ENCODE results near the gene POLR2H. TPM values are rescaled to one million over a fixed set of nuclear protein-coding genes. Genes with fewer than 3 reads are reported as not detected.

POLR2H gene
- total RNA-seq, 1 experiment from 2014 or later, result 156 TPM

- in situ Hi-C loops (cut with HindIII; ENCODE audit: low pct_unique_long_range_greater_than_20kb, low sequenced_read_pairs), result no loop called here
- no peak overlapping the region for H3K4me3 ChIP-seq (ENCODE audit: low read depth in 2 of 2, low read length in 2 of 2)
- H3K36me3 ChIP-seq (ENCODE audit: control insufficient read depth, insufficient read depth, low read length), result no peaks in the 10 kb centered on the region; the same call in 1 of the 2 replicates
- no peaks in the 10 kb centered on the region for H3K4me1 ChIP-seq (ENCODE audit: control insufficient read depth, insufficient read depth, low read length)
- ChIA-PET POLR2A (no interaction called here), CTCF (interaction anchor here (1.4 kb wide), 1 partner anchor 10 kb away, joined by 3 read pairs; the partner anchor contains the start of genes CLCN2 and POLR2H)
- H3K9me3 ChIP-seq (ENCODE audit: control insufficient read depth, insufficient read depth, low read depth, low read length), result no peaks in the 10 kb centered on the region
- no peak for TF ChIP-seq SIN3A (IDR thresholded peaks at IDR 0.05; ENCODE audit: borderline replicate concordance, insufficient read depth, low read depth, low read length)
- no peak for TF ChIP-seq TCF7L2 (IDR thresholded peaks at IDR 0.05; ENCODE audit: low read depth, low read length)
- no peak for TF ChIP-seq REST (IDR thresholded peaks at IDR 0.05; ENCODE audit: insufficient read depth in 1 of 2, low read depth in 2 of 2, low read length in 1 of 2)
- no peaks in the 10 kb centered on the region for H3K27me3 ChIP-seq (ENCODE audit: control insufficient read depth, insufficient read depth, low read length)
- no peak for DNase-seq (ENCODE audit: low read depth, low spot score)
- no peak overlapping the region for H3K27ac ChIP-seq (ENCODE audit: low read length)
- BruUV-seq (replicated peaks), result no TSS peak
- intact Hi-C loops (cut with micrococcal nuclease; ENCODE audit: unreplicated experiment), result no loop called here
- ATAC-seq, result no peak
These were observed 9.2 kb upstream of the POLR2H start for GRCh38 chr3:184352149-184352785.

GRCh38 chr3:184352897-184353545, 8.5 kb upstream of the POLR2H start:
- Histone ChIP-seq H3K9me3 (ENCODE audit: control insufficient read depth, insufficient read depth, low read depth, low read length) (no peaks in the 10 kb centered on the region), H3K4me3 (ENCODE audit: low read depth in 2 of 2, low read length in 2 of 2) (no peak overlapping the region), H3K27me3 (ENCODE audit: control insufficient read depth, insufficient read depth, low read length) (no peaks in the 10 kb centered on the region), H3K36me3 (ENCODE audit: control insufficient read depth, insufficient read depth, low read length) (no peaks in the 10 kb centered on the region; the same call in 1 of the 2 replicates), H3K4me1 (ENCODE audit: control insufficient read depth, insufficient read depth, low read length) (no peaks in the 10 kb centered on the region), H3K27ac (ENCODE audit: low read length) (no peak overlapping the region)
- ChIA-PET CTCF (no interaction called here), POLR2A (no interaction called here)
- in situ Hi-C loops (cut with HindIII; ENCODE audit: low pct_unique_long_range_greater_than_20kb, low sequenced_read_pairs), result no loop called here
- no peak for DNase-seq (ENCODE audit: low read depth, low spot score)
- intact Hi-C loops (cut with micrococcal nuclease; ENCODE audit: unreplicated experiment), result no loop called here
- no TSS peak for BruUV-seq (replicated peaks)
- no peak for ATAC-seq
- TF ChIP-seq TCF7L2 (IDR thresholded peaks at IDR 0.05; ENCODE audit: low read depth, low read length) (no peak), POLR2AphosphoS5 (IDR thresholded peaks at IDR 0.05; ENCODE audit: low read depth, low read length) (no peak), REST (IDR thresholded peaks at IDR 0.05; ENCODE audit: insufficient read depth in 1 of 2, low read depth in 2 of 2, low read length in 1 of 2) (no peak), SIN3A (IDR thresholded peaks at IDR 0.05; ENCODE audit: borderline replicate concordance, insufficient read depth, low read depth, low read length) (no peak), CTCF (IDR thresholded peaks at IDR 0.05) (no peak)

Measured in Panc1 (cell line).